ENCODE measurements around the gene GPSM1.

- TF ChIP-seq EZH2 (IDR thresholded peaks at IDR 0.05) (no peak), CTCF (IDR thresholded peaks at IDR 0.05 in 2 of 3, conservative IDR thresholded peaks at IDR 0.05 in 1 of 3; ENCODE audit: borderline replicate concordance in 1 of 3, insufficient read depth in 1 of 3, low read depth in 2 of 3, low read length in 2 of 3) (no peak), ATF3 (IDR thresholded peaks at IDR 0.05) (no peak), POLR2A (IDR thresholded peaks at IDR 0.05; ENCODE audit: borderline replicate concordance, extremely low read depth, insufficient read depth, insufficient read length) (no peak)
Observed at GRCh38 chr9:136396219-136396515, 68.8 kb downstream of the GPSM1 start.

Data from HCT116 (cell line).